ENCODE results near the gene GFM1.
A peak's percentile ranks its signal among the peaks of the same experiment; 100 is the strongest.

The GFM1 gene

GRCh38 chr3:158728061-158728377, 83.7 kb downstream of the GFM1 start:
- DNase-seq = no peak

GRCh38 chr3:158728851-158729250, 84.5 kb downstream of the GFM1 start:
- no peak for DNase-seq

GRCh38 chr3:158731486-158731885, 87.2 kb downstream of the GFM1 start:
- DNase-seq = no peak

GRCh38 chr3:158731938-158732855, 87.9 kb downstream of the GFM1 start, which contains the start of gene RARRES1:
Gene RARRES1, minus strand, starts transcription at chr3:158732457. Its CDS starts 42 bp downstream, at chr3:158732415.
- DNase-seq = peak; percentile 77

GRCh38 chr3:158732856-158733200, 88.5 kb downstream of the GFM1 start:
- DNase-seq = no peak

GRCh38 chr3:158733656-158734055, 89.3 kb downstream of the GFM1 start:
- DNase-seq = no peak

- no peak for DNase-seq
Observed at GRCh38 chr3:158735296-158736033, 91.1 kb downstream of the GFM1 start.

GRCh38 chr3:158737410-158737809, 93.1 kb downstream of the GFM1 start:
- no peak for DNase-seq

- no peak for DNase-seq
Observed at GRCh38 chr3:158737976-158738615, 93.8 kb downstream of the GFM1 start.

GRCh38 chr3:158738653-158739052, 94.3 kb downstream of the GFM1 start:
- no peak for DNase-seq

- DNase-seq = no peak
Observed at GRCh38 chr3:158739078-158739477, 94.8 kb downstream of the GFM1 start.

GRCh38 chr3:158739661-158740060, 95.3 kb downstream of the GFM1 start:
- DNase-seq = no peak
